PC-9 (cell line): ENCODE measurements around the gene B3GNT7. TPM values are rescaled to one million over a fixed set of nuclear protein-coding genes. Genes with fewer than 3 reads are reported as not detected.

Experiments
- BruUV-seq: library from RNA; stranded (reverse); fragments of 400-500 nt; replicated peaks from 2 replicates; lab custom pipeline; 2021; lab: Mats Ljungman, UMichigan
- CTCF ChIA-PET: fragments of 300-600 bp; sonication (Branson Sonifier 250); formaldehyde crosslinking; loops from one replicate; lab custom pipeline; 2022; ENCODE audit warnings: antibody characterized with exemption; lab: Charles Lee
- POLR2A ChIA-PET: fragments of 300-600 bp; sonication (Branson Sonifier 250); formaldehyde crosslinking; loops from one replicate; lab custom pipeline; 2022; ENCODE audit warnings: antibody characterized with exemption; ENCODE audit not compliant: unreplicated experiment; lab: Charles Lee
- DNase-seq, 2 experiments: peaks; one replicate each; pipeline versions ENCODE4 v3.0.0 to v3.0.0-alpha.2; 2015 to 2022; ENCODE audit warnings: mixed read lengths in 1 of 2
- H2AFZ ChIP-seq: fragments of 200-600 bp; sonication (generic); 2 replicates; pipeline ENCODE4 v1.8.1; 2017; ENCODE audit warnings: antibody characterized with exemption
- H3F3A ChIP-seq: fragments of 200-600 bp; sonication (generic); 2 replicates; pipeline ENCODE4 v1.8.1; 2017; ENCODE audit warnings: antibody characterized with exemption, mild to moderate bottlenecking, low read depth; ENCODE audit not compliant: insufficient read depth
- H3K27ac ChIP-seq: fragments of 200-600 bp; sonication (generic); 2 replicates; pipeline ENCODE4 v1.6.1; 2016; ENCODE audit warnings: mixed run types
- H3K27me3 ChIP-seq: fragments of 200-600 bp; sonication (generic); 2 replicates; pipeline ENCODE4 v1.6.1; 2016; ENCODE audit warnings: low read depth, mixed run types; ENCODE audit not compliant: insufficient read depth
- H3K36me3 ChIP-seq: fragments of 200-600 bp; sonication (generic); 2 replicates; pipeline ENCODE4 v1.6.1; 2016; ENCODE audit warnings: low read depth, mixed run types
- H3K4me1 ChIP-seq: fragments of 200-600 bp; sonication (generic); replicated peaks from 2 replicates; pipeline ENCODE4 v1.6.1; 2016; ENCODE audit warnings: mixed run types; ENCODE audit not compliant: insufficient read depth
- H3K4me2 ChIP-seq: fragments of 200-600 bp; sonication (generic); 2 replicates; pipeline ENCODE4 v1.6.1; 2017; ENCODE audit warnings: mixed run types
- H3K4me3 ChIP-seq: fragments of 200-600 bp; sonication (generic); 2 replicates; pipeline ENCODE4 v1.6.1; 2016; ENCODE audit warnings: mixed run types
- H3K79me2 ChIP-seq: fragments of 200-600 bp; sonication (generic); 2 replicates; pipeline ENCODE4 v1.6.1; 2017; ENCODE audit warnings: low read depth, mixed run types
- H3K9me2 ChIP-seq: fragments of 200-600 bp; sonication (generic); 2 replicates; pipeline ENCODE4 v1.8.1; 2017; ENCODE audit warnings: mild to moderate bottlenecking; ENCODE audit not compliant: insufficient read depth
- H3K9me3 ChIP-seq: fragments of 200-600 bp; sonication (generic); 2 replicates; pipeline ENCODE4 v1.8.1; 2016; ENCODE audit warnings: low read depth; ENCODE audit not compliant: insufficient read depth
- H4K20me1 ChIP-seq: fragments of 200-600 bp; sonication (generic); 2 replicates; pipeline ENCODE4 v1.8.1; 2017; ENCODE audit not compliant: insufficient read depth
- EZH2 ChIP-seq: fragments of 200-600 bp; sonication (generic); IDR thresholded peaks from 2 replicates; pipeline ENCODE4 v1.8.0; 2017; ENCODE audit warnings: antibody characterized with exemption, low read depth
- intact Hi-C: fragments of 100-400 bp; cut with micrococcal nuclease; formaldehyde crosslinking; loops from one replicate; pipeline ENCODE4 v1.10.0; 2022; ENCODE audit not compliant: unreplicated experiment
- total RNA-seq: library from RNA; stranded (reverse); gene quantifications from 2 replicates; pipeline ENCODE4 v1.2.3, GENCODE V29; 2021
- TF ChIP-seq, protein P1 (sequence below): fragments of 200-600 bp; sonication (generic); conservative IDR thresholded peaks from 2 replicates; pipeline ENCODE4 v1.6.1; 2017; ENCODE audit warnings: mixed run types, antibody characterized with exemption, mild to moderate bottlenecking, moderate library complexity

B3GNT7 gene
- total RNA-seq, 1 experiment from 2014 or later: 14.0 TPM

DNA sequence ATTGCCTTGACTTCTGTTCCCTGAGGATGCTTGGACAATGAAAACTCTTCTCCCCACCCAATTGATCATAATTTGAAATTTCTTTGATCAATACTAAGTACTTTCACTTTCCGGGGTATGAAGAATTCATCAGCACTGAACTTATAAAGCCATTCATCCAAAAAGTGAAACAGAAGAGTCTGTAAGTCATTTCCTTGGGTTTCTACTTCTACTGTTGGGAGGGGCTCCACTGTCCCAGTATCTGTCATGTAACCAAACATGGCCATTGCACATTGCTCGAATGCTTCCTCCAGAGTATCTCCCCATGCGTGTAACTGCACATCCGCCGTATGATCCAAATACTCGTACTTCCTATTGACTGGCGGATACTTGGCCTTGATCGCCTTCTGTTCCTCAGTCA lies 38.5 kb downstream of the B3GNT7 start:
- Histone ChIP-seq H3K27ac (no peak overlapping the region), H4K20me1 (no peaks in the 10 kb centered on the region), H3K9me2 (no peaks in the 10 kb centered on the region), H3K36me3 (no peaks in the 10 kb centered on the region), H3K4me1 (no peaks in the 10 kb centered on the region), H3F3A (no peaks in the 10 kb centered on the region), H3K4me3 (no peak overlapping the region), H3K27me3 (no peaks in the 10 kb centered on the region), H3K79me2 (no peaks in the 10 kb centered on the region), H3K9me3 (no peaks in the 10 kb centered on the region), H3K4me2 (no peak overlapping the region), H2AFZ (no peak overlapping the region)
- DNase-seq: no peak
- CTCF ChIA-PET: no interaction called here
- intact Hi-C loops: no loop called here
- TF ChIP-seq, protein P1, sequence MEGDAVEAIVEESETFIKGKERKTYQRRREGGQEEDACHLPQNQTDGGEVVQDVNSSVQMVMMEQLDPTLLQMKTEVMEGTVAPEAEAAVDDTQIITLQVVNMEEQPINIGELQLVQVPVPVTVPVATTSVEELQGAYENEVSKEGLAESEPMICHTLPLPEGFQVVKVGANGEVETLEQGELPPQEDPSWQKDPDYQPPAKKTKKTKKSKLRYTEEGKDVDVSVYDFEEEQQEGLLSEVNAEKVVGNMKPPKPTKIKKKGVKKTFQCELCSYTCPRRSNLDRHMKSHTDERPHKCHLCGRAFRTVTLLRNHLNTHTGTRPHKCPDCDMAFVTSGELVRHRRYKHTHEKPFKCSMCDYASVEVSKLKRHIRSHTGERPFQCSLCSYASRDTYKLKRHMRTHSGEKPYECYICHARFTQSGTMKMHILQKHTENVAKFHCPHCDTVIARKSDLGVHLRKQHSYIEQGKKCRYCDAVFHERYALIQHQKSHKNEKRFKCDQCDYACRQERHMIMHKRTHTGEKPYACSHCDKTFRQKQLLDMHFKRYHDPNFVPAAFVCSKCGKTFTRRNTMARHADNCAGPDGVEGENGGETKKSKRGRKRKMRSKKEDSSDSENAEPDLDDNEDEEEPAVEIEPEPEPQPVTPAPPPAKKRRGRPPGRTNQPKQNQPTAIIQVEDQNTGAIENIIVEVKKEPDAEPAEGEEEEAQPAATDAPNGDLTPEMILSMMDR: no peak
- TF ChIP-seq EZH2: no peak
- BruUV-seq: no TSS peak
- POLR2A ChIA-PET: no interaction called here

DNA sequence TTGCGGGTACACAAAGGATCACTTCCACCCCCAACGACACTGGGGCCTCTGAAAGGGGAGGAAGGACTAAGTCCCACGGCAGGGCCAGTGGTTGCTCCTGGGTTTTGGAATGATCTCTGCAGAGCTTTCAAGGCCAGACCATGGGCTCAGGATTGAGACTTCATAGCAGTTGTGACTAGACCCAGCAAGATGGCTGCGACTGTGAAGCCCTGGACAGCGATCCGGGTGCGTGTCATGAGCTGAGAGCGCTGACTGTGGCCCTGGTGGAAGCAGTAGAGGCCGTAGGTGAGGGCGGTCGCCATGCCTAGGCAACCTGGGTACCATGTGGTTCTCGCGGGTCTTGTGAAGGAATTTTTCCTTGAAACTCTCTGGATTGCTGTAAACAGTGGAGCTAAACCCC lies 41.4 kb downstream of the B3GNT7 start:
- Histone ChIP-seq H3F3A (no peaks in the 10 kb centered on the region), H3K27ac (no peak overlapping the region), H4K20me1 (no peaks in the 10 kb centered on the region), H3K27me3 (no peaks in the 10 kb centered on the region), H3K4me1 (no peaks in the 10 kb centered on the region), H2AFZ (no peak overlapping the region), H3K4me3 (no peak overlapping the region), H3K36me3 (no peaks in the 10 kb centered on the region), H3K9me2 (no peaks in the 10 kb centered on the region), H3K79me2 (no peaks in the 10 kb centered on the region), H3K4me2 (no peak overlapping the region), H3K9me3 (no peaks in the 10 kb centered on the region)
- ChIA-PET POLR2A (no interaction called here), CTCF (no interaction called here)
- intact Hi-C loops: no loop called here
- BruUV-seq: no TSS peak
- no peak for TF ChIP-seq EZH2
- TF ChIP-seq, protein P1: no peak
- no peak for DNase-seq

DNA sequence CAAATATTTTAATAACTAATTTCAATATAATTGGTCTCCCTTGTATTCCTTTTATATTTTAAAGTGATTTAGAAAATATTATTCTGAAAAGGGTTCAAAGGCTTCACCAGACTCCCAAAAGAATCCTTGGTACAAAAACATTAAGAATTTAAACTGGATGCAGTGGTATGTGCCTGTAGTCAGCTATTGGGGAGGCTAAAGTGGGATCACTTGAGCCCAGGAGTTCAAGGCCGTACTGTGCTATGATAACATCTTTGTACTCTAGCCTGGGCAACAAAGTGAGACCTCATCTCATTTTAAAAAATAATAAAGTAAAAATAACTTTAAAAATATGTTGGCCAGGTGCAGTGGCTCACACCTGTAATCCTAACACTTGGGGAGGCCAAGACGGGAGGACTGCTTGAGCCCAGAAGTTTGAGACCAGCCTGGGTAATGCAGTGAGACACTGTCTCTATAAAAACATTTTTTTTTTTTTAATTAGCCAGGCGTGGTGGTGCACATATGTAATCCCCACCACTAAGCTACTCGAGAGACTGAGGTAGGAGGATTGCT lies 54.1 kb downstream of the B3GNT7 start:
- Histone ChIP-seq H3K9me3 (no peaks in the 10 kb centered on the region), H3K27ac (no peak overlapping the region), H3F3A (peaks cover 49% of the 10 kb centered on the region), H3K36me3 (no peaks in the 10 kb centered on the region), H3K27me3 (no peaks in the 10 kb centered on the region), H3K79me2 (no peaks in the 10 kb centered on the region), H3K9me2 (no peaks in the 10 kb centered on the region), H3K4me1 (no peaks in the 10 kb centered on the region), H2AFZ (no peak overlapping the region), H3K4me3 (no peak overlapping the region), H4K20me1 (peaks cover 20% of the 10 kb centered on the region), H3K4me2 (no peak overlapping the region)
- TF ChIP-seq, protein P1: no peak
- no peak for TF ChIP-seq EZH2
- BruUV-seq: no TSS peak
- intact Hi-C loops: loop anchor here (10.0 kb wide), 1 partner anchor 625 kb away; no protein-coding TSS in a partner anchor
- ChIA-PET POLR2A (no interaction called here), CTCF (interaction anchor here (0.6 kb wide), 1 partner anchor 1100 kb away, joined by 9 read pairs; no protein-coding TSS in a partner anchor)
- DNase-seq: no peak
